ENCODE data around the gene TMED3.
A peak's percentile ranks its signal among the peaks of the same experiment; 100 is the strongest.

Gene TMED3

GRCh38 chr15:79310985-79311900, at the start of gene TMED3:
TSS of gene TMED3 (plus strand) at chr15:79311112. CDS start at chr15:79311250, 138 bp downstream.
- TF ChIP-seq, protein P1, sequence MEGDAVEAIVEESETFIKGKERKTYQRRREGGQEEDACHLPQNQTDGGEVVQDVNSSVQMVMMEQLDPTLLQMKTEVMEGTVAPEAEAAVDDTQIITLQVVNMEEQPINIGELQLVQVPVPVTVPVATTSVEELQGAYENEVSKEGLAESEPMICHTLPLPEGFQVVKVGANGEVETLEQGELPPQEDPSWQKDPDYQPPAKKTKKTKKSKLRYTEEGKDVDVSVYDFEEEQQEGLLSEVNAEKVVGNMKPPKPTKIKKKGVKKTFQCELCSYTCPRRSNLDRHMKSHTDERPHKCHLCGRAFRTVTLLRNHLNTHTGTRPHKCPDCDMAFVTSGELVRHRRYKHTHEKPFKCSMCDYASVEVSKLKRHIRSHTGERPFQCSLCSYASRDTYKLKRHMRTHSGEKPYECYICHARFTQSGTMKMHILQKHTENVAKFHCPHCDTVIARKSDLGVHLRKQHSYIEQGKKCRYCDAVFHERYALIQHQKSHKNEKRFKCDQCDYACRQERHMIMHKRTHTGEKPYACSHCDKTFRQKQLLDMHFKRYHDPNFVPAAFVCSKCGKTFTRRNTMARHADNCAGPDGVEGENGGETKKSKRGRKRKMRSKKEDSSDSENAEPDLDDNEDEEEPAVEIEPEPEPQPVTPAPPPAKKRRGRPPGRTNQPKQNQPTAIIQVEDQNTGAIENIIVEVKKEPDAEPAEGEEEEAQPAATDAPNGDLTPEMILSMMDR (conservative IDR thresholded peaks at IDR 0.05; ENCODE audit: low read depth, low read length): peak; percentile 22
- peak; percentile 87 for DNase-seq (ENCODE audit: low read depth)
- peak within 1 kb of the TSS; percentile 90 for H3K4me3 ChIP-seq (ENCODE audit: low read depth, low read length)

DNA sequence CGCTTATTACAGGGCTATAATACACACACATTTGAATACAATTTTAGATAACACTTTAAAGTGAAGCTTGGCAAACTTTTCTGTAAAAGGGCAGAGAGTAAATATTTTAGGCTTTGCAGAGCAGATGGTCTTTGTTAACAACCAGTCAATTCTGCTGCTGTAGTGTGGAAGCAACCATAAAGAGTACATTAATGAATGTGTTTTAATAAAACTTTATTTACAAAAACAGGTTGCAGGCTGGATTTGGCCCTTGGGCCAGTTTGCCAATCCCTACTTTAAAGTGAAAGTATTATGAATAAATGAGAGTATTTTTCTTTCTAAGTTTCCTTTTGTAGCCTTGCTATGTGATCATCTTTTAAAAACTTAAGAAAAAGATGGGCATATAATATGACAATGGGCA, 49.1 kb upstream of the TMED3 start:
- no peak overlapping the region for H3K4me3 ChIP-seq (ENCODE audit: low read depth, low read length)
- TF ChIP-seq, protein P1 (conservative IDR thresholded peaks at IDR 0.05; ENCODE audit: low read depth, low read length): no peak
- no peak for DNase-seq (ENCODE audit: low read depth)

DNA sequence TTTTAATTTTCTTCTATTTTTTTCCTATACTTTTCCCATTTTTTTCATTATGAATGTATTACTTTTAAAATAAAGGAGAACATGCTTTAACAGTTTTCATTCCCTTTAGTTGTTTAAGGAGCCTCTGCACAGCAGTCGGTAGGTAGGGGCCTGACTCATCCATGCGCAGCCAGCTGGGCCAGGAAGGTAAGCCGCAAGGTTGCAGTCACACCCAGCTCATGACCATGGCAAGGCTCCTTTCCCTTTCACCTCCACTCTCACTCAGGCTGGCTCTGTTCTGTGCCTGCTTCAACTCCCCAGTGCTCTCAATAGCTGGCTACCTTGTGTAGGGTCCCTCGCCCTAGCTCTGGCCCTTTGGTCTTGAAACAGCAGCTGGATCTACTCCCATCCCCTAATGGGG, 45.7 kb upstream of the TMED3 start:
- TF ChIP-seq, protein P1 (conservative IDR thresholded peaks at IDR 0.05; ENCODE audit: low read depth, low read length): no peak
- DNase-seq (ENCODE audit: low read depth): no peak
- H3K4me3 ChIP-seq (ENCODE audit: low read depth, low read length): no peak overlapping the region

GRCh38 chr15:79265987-79266579, 44.8 kb upstream of the TMED3 start:
- TF ChIP-seq, protein P1 (conservative IDR thresholded peaks at IDR 0.05; ENCODE audit: low read depth, low read length): no peak
- DNase-seq (ENCODE audit: low read depth): no peak

DNA sequence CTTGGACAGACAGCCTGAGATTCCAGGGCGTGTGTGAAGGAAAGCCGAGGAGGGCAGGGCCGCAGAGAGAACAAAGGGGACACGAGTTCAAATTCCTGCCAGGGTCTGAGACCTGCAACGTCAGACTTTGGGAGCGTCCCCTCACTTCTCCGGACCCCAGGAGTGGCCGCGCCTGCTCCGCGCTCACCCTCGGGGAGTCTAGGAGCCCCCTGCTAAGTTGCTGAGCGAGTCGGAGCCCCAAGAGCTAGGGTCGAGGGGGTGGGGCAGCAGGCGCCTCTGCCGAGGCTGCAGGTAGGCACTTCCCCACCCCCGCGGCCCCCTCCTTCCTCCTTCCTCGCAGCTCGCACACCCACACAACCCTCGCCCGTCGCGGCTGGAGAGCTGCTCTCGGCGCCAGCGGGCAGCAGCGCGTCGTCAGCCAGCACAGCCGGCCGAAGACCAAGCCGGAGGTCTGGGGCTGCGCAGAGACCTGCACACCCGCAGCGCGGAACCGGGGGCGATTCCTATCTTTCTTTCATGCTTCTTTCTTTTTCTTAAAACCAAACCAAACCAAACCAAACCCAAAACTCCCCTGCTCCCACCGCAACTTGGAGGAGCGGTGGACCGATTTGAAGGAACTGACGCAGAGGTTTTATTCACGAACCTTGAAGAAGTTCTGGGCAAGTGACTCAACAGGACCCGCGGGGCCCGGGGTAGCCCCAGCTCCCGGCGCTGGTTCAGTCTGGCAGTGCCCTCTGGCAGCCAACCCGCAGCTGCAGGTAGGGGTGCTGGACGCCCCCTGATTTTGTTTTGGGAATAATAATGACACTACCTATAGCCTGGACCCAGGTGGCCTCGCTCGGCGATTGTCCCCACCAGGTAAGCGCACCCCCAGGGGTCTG, 28.3 kb upstream of the TMED3 start, which contains the start of gene ANKRD34C:
ANKRD34C (plus strand) TSS at position 352 of the 881 bp plus-strand sequence. CDS start 10,563 bp downstream, outside the sequence.
- no peak for DNase-seq (ENCODE audit: low read depth)
- no peak within 1 kb of the TSS for H3K4me3 ChIP-seq (ENCODE audit: low read depth, low read length)
- TF ChIP-seq, protein P1 (conservative IDR thresholded peaks at IDR 0.05; ENCODE audit: low read depth, low read length): no peak

More at GRCh38 chr15:79265987-79266579, 44.8 kb upstream of the TMED3 start:
- H3K4me3 ChIP-seq (ENCODE audit: low read depth, low read length): no peak overlapping the region

GRCh38 chr15:79283252-79284048, 27.5 kb upstream of the TMED3 start:
- peak overlapping the region; percentile 4 for H3K4me3 ChIP-seq (ENCODE audit: low read depth, low read length)
- peak; percentile 42 for DNase-seq (ENCODE audit: low read depth)
- TF ChIP-seq, protein P1 (conservative IDR thresholded peaks at IDR 0.05; ENCODE audit: low read depth, low read length): no peak

All from choroid plexus epithelial cell (primary cell).